GM10266 (cell line): ENCODE measurements around the gene CDH16.

Source experiments
- DNase-seq: peaks from one replicate; pipeline ENCODE4 v3.0.0; 2012; ENCODE audit errors: extremely low spot score
- CTCF ChIP-seq: IDR thresholded peaks from 2 replicates; pipeline ENCODE4 v1.5.1; 2012; ENCODE audit warnings: mild to moderate bottlenecking, low read depth; ENCODE audit not compliant: control insufficient read depth, insufficient read depth; ENCODE audit errors: missing control alignments

Gene CDH16

GRCh38 chr16:66944054-66944441, 25.4 kb upstream of the CDH16 start:
- no peak for DNase-seq
- TF ChIP-seq CTCF: no peak

GRCh38 chr16:66943426-66944053, 24.9 kb upstream of the CDH16 start:
- TF ChIP-seq CTCF: no peak
- DNase-seq: no peak

GRCh38 chr16:66942981-66943380, 24.3 kb upstream of the CDH16 start:
- no peak for DNase-seq

DNA sequence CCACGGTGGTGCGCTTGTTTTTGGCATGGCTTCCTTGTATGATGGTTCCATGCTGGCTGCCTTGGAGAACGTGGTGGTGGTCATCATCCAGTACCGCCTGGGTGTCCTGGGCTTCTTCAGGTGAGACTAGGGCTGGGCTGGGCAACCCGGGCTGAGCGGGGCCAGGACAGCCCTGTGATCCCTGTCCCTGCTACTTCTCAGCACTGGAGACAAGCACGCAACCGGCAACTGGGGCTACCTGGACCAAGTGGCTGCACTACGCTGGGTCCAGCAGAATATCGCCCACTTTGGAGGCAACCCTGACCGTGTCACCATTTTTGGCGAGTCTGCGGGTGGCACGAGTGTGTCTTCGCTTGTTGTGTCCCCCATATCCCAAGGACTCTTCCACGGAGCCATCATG, 21.6 kb upstream of the CDH16 start:
- DNase-seq: no peak
- TF ChIP-seq CTCF: no peak

More at GRCh38 chr16:66942981-66943380, 24.3 kb upstream of the CDH16 start:
- no peak for TF ChIP-seq CTCF

DNA sequence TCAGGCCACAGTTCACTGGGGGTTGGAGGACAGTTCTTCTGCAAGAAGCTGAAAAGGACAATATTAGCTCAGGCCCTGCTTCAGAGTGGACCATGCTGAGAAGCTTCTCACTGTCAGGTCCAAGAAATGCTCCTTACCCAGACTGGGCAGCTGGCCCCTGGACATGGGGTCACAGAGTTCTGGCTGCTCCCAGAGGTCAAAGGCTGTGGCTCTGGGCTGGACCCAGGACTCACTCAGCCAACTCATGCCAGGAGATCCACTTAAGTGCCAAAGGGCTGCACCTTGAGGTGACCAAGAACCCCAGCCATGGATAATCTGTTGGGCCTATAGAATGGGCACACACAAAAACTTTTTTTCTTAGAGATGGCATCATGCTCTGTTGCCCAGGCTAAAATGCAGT, 20.7 kb upstream of the CDH16 start:
- TF ChIP-seq CTCF: no peak

DNA sequence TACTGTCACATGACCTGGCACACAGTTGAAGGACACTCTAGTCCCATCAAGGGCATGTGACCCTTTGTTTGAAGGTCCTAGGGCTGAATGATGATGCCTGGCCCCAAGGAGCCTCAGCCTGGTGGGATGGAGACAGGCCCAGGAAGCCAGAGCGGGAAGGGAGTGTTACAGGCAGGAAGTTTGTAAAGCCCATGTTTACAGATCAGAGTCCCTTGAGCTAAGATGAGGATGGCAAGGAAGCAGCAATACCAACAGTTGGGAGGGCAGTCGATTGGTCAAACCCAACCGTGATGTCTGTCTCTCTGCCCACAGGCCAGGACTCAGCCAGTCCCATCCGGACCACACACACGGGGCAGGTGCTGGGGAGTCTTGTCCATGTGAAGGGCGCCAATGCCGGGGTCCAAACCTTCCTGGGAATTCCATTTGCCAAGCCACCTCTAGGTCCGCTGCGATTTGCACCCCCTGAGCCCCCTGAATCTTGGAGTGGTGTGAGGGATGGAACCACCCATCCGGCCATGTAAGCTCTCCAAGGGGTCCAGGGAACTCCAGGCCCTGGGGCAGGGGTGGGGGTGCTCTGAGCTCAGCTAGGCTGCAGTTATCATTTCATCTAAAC, 19.1 kb upstream of the CDH16 start:
- no peak for TF ChIP-seq CTCF

More for the DNA sequence above, 20.7 kb upstream of the CDH16 start:
- no peak for DNase-seq

DNA sequence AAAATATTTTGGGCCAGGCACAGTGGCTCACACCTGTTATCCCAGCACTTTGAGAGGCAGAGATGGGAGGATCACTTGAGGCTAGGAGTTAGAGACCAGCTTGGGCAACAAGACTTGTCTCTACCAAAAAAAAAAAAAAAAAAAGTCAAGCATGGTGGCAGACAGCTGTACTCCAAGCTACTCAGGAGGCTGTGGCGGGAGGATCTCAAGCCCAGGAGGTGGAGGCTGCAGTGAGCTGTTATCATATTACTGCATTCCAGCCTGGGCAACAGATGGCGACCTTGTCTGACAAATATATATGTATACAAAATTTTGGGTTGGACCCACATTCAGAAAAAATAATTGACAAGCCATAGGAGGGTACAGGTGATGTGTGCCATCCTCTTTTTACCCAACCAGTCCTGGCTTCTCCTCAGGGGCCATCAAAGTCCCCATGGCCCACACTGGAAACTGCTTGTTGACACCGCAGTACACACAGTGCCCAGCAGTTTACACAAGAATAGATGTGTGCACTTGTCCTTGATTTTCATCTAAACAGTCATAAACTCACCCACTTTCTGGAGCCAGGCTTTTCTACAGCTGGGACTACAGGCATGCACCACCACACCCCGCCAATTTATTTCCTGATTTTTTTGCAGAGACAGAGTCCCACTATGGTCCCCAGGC, 18.3 kb upstream of the CDH16 start:
- no peak for DNase-seq
- no peak for TF ChIP-seq CTCF

More for the DNA sequence above, 19.1 kb upstream of the CDH16 start:
- DNase-seq: no peak
